ENCODE measurements around the gene ESRRG.
A peak's percentile ranks its signal among the peaks of the same experiment; 100 is the strongest.

The ESRRG gene

GRCh38 chr1:216682752-216683151 lies 40.5 kb downstream of the ESRRG start:
- H3K27ac ChIP-seq, result no peak overlapping the region
- no peak for TF ChIP-seq CTCF (conservative IDR thresholded peaks at IDR 0.05)

- no peak for TF ChIP-seq CTCF (conservative IDR thresholded peaks at IDR 0.05)
- no peak overlapping the region for H3K27ac ChIP-seq
These were observed 44.1 kb downstream of the ESRRG start for GRCh38 chr1:216679108-216679507.

DNA sequence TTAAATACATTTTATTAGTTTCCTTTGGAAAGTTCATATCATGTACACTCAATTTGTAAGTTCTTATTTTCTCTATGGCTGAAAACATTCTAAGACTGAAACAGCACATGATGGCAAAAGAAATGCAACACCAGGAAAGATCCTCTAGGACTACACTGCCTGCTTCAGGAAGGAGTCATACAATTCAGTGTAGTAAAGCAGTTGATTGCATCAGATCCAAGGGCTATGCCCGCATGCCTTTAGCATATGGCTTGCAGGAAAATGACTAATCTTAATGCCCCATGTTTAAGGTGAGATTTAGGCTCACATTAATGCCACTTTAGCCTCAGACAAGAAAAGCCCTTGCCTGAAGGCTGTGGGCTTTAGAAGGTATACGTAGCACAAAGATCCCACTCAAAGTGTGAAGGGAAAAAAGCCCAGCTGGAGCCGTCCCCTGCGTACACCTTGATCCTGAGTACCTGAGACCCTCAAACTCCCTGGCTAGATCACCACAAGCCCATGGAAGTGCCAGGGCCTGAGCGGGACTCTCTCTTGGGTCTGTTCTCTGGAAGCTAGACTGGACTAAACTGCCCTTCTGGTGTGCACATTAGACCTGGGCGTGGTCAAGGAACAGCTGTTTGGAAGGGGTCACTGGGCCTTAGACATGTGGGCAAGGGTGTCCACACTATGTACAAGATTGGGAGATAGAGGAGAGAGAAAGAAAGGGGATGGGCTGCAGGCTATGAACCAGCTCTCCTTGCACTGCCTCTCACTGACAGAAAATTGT lies 52.9 kb downstream of the ESRRG start:
- TF ChIP-seq CTCF (conservative IDR thresholded peaks at IDR 0.05), result 0 out of 2 replicates have a peak, but pooled peaks have one; percentile 13
- H3K27ac ChIP-seq, result no peak overlapping the region

DNA sequence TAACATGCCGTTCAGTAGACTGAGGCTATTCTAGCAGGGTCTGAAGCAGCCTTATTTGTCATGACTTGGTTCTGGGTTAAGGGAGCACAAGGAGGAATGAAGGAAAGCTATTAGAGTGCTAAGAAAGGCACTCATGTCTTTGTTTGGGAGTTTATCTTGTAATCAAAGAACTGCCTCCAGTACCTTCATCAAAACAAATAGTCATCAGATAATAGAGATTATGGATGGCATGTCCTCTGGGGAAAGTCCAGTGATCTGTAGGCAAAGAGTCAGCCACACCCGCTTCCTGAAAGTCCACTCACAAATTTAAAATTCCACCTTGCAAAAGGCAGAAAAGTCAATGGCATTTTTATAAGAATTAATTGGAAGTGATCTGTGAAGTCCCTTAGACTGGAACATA lies 56.8 kb downstream of the ESRRG start:
- H3K27ac ChIP-seq, result no peak overlapping the region
- no peak for TF ChIP-seq CTCF (conservative IDR thresholded peaks at IDR 0.05)

GRCh38 chr1:216665856-216666255 lies 57.4 kb downstream of the ESRRG start:
- H3K27ac ChIP-seq, result no peak overlapping the region
- TF ChIP-seq CTCF (conservative IDR thresholded peaks at IDR 0.05), result no peak

GRCh38 chr1:216665406-216665805 lies 57.8 kb downstream of the ESRRG start:
- no peak for TF ChIP-seq CTCF (conservative IDR thresholded peaks at IDR 0.05)
- H3K27ac ChIP-seq, result no peak overlapping the region

DNA sequence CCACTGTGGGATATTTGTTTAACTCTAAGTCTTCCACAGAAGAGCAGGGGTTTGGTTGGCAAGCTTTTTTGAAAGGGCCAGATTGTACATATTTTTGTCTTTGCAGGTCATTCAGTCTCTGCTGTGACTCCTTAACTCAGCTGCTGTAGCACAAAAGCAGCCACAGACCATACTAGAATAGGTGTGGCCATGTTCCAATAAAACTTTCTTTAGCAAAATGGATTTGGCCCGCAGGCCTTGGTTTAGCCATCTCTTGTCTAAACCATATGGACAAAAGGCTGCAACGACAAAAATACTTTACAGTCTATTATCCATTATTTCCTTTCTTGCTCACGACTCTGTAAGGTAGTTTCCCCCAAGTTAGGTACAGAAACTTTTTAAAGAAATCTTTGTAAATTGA lies 60.5 kb downstream of the ESRRG start:
- H3K27ac ChIP-seq, result no peak overlapping the region
- no peak for TF ChIP-seq CTCF (conservative IDR thresholded peaks at IDR 0.05)
